Measurements from ENCODE around the gene ZFPM1. TPM values are rescaled to one million over a fixed set of nuclear protein-coding genes. Genes with fewer than 3 reads are reported as not detected.

The ZFPM1 gene
- total RNA-seq, 4 donors from 2014 or later: 0.31 to 0.71 (median 0.56) TPM

DNA sequence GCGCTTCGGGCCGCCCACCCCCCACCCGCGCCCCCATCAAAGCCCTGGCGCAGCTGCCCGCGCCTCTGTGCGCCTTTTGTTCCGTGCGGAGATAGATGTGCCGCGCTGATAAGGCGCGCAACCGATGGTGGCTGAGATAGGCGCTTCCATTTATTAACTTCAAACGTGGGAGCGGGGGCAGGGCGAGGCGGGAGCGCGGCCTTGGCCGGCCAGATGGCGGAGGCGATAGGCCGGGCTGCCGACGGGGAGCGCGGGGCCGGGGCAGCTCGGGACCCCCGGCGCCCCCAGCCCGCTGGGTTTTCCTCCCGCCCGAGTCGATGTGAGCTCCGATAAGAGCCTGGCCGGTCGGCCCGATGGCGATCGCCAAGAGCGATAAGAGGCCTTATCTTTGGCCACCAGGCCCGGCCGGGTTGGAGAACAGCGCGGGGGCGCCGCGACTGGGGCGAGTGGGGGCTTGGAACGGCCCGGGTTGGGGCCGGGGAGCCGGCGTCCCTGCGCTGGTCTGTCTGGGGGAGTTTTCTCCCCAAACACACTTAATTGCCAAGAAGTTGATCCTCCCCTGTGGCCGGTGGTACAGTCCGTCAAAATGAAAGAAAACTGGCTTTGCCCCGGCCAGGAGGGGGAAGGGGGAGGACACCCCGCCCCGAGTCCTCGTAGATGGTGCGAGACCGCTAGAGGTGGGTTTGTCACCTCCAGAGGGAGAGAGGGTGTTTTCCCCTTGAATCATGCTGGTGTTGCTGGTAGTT lies 2.7 kb downstream of the ZFPM1 start:
- Histone ChIP-seq H3K27ac (no peak overlapping the region), H3K9me3 (no peaks in the 10 kb centered on the region), H3K4me3 (peak overlapping the region; percentile 58 to 62 (median 62)), H3K27me3 (peaks cover 20 to 49% (median 31%) of the 10 kb centered on the region in 3 donors), H3K36me3 (no peaks in the 10 kb centered on the region), H3K4me1 (peaks cover 5 to 26% of the 10 kb centered on the region in 2 donors)
- in situ Hi-C loops (cut with MboI; ENCODE audit: low sequenced_read_pairs in 4 of 4) (no loop called here), intact Hi-C loops (cut with DNase I; ENCODE audit: low total_unique reads) (no loop called here)
- DNase-seq: no peak
- no peak for ATAC-seq
- no peak for TF ChIP-seq CTCF (IDR thresholded peaks at IDR 0.05 in 4 of 5, conservative IDR thresholded peaks at IDR 0.05 in 1 of 5)
- no peak for TF ChIP-seq POLR2A (IDR thresholded peaks at IDR 0.05)

DNA sequence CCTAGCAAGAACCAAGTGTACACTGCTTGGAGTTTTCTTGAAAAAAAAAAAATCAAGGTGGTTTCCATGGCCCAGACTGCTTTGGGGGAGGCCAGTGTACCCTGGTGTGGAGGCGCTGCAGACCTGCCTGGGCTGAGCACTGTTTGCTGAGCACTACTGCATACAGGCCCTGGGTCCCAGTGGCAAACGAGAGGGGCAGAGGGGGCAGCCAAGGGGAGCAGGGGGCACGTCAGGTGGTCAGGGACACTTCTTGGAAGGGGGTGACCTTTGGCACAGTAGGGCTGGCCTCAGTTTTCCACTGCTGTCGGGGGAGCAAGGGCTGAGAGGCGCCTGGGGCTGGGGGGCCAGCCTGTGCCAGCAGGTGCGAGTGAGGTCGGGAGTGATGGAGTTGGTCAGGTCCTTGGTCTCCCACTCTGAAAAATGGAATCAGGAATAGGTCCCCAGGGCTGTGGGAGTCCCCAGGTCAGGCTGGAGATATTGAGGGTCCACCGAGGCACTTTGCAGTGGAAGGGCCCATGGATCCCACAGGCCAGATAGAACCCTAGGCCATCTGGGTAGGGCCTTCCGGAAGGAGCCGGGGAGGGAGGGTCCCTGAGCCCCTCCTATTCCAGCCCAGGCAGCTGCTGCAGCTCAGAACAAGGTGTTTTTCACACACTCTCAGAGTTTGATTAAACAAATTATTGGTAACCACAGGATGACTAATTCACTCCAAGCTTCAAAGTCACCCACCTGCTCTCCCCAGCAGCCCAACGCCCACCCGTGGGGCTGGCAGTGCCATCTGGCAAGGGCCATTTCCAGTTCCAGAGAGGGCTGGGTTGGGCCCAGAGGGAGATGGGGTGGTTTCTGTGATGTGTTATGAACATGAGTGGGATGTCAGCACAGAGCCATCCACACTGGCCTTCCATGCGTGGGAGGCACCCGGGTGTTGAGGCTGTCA lies 3.5 kb downstream of the ZFPM1 start:
- Histone ChIP-seq H3K36me3 (no peaks in the 10 kb centered on the region), H3K9me3 (no peaks in the 10 kb centered on the region), H3K27ac (no peak overlapping the region), H3K4me3 (peak overlapping the region in 3 of 4 donors; percentile 61 to 62 (median 62)), H3K4me1 (peaks cover 5 to 26% of the 10 kb centered on the region in 2 donors), H3K27me3 (peaks cover 20 to 49% (median 31%) of the 10 kb centered on the region in 3 donors)
- no peak for DNase-seq
- in situ Hi-C loops (cut with MboI; ENCODE audit: low sequenced_read_pairs in 4 of 4) (no loop called here), intact Hi-C loops (cut with DNase I; ENCODE audit: low total_unique reads) (no loop called here)
- no peak for TF ChIP-seq CTCF (IDR thresholded peaks at IDR 0.05 in 4 of 5, conservative IDR thresholded peaks at IDR 0.05 in 1 of 5)
- no peak for TF ChIP-seq POLR2A (IDR thresholded peaks at IDR 0.05)
- no peak for ATAC-seq

GRCh38 chr16:88458039-88458772 lies 5.1 kb downstream of the ZFPM1 start:
- Histone ChIP-seq H3K27me3 (peaks cover 20 to 49% (median 31%) of the 10 kb centered on the region in 3 donors), H3K9me3 (no peaks in the 10 kb centered on the region), H3K27ac (no peak overlapping the region), H3K4me1 (peaks cover 5 to 26% of the 10 kb centered on the region in 2 donors), H3K4me3 (no peak overlapping the region), H3K36me3 (no peaks in the 10 kb centered on the region)
- no peak for ATAC-seq
- TF ChIP-seq CTCF (IDR thresholded peaks at IDR 0.05 in 4 of 5, conservative IDR thresholded peaks at IDR 0.05 in 1 of 5): no peak
- in situ Hi-C loops (cut with MboI; ENCODE audit: low sequenced_read_pairs in 4 of 4): no loop called here
- intact Hi-C loops (cut with DNase I; ENCODE audit: low total_unique reads): no loop called here
- no peak for DNase-seq

DNA sequence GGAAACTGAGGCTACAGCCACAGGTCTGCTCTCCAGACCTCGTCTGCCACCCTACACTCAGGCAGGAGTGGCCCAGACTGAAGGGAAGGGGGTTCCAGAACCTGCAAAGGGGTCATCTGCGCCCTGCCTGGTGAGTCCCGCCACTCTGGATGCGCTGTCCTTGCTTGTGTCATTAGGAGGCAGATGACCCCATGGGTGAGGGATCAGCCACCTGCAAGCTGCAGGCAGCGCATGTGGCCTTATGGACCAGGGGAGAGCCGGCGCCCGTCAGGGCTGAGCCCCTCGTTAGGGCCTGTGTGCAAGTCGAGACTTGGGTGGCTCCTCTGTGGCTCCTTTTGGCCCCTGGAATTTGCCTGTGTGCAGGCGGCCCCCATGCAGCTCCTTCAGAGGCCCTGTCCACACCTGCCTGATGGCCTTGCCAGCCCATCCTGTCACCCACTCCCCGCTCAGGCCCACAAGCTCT lies 5.7 kb downstream of the ZFPM1 start:
- Histone ChIP-seq H3K36me3 (no peaks in the 10 kb centered on the region), H3K4me1 (peaks cover 5 to 25% of the 10 kb centered on the region in 2 donors), H3K9me3 (no peaks in the 10 kb centered on the region), H3K27ac (no peak overlapping the region), H3K27me3 (peaks cover 20 to 47% (median 29%) of the 10 kb centered on the region in 3 donors), H3K4me3 (no peak overlapping the region)
- DNase-seq (no peak), ATAC-seq (no peak)
- intact Hi-C loops (cut with DNase I; ENCODE audit: low total_unique reads) (no loop called here), in situ Hi-C loops (cut with MboI; ENCODE audit: low sequenced_read_pairs in 4 of 4) (no loop called here)
- TF ChIP-seq POLR2A (IDR thresholded peaks at IDR 0.05) (no peak), CTCF (IDR thresholded peaks at IDR 0.05 in 4 of 5, conservative IDR thresholded peaks at IDR 0.05 in 1 of 5) (no peak)
